Measurements from ENCODE around the gene AKAP7. TPM values are rescaled to one million over a fixed set of nuclear protein-coding genes. Genes with fewer than 3 reads are reported as not detected.

The AKAP7 gene
- total and polyA plus RNA-seq, 2 experiments from 2014 or later = 18.4 to 54.4 TPM

- Histone ChIP-seq H3K36me3 (replicated peaks; ENCODE audit: insufficient read depth, low read depth) (no peaks in the 10 kb centered on the region), H3K9me3 (ENCODE audit: low read depth) (no peaks in the 10 kb centered on the region), H3K4me2 (no peak overlapping the region), H3K27ac (no peak overlapping the region), H3K79me2 (no peaks in the 10 kb centered on the region), H2AFZ (no peak overlapping the region), H3K4me3 (no peak overlapping the region), H3K27me3 (no peaks in the 10 kb centered on the region), H3K9me2 (replicated peaks; ENCODE audit: insufficient read depth) (no peaks in the 10 kb centered on the region), H4K20me1 (ENCODE audit: insufficient read depth, poor library complexity, severe bottlenecking) (no peaks in the 10 kb centered on the region), H3K4me1 (ENCODE audit: insufficient read depth) (no peaks in the 10 kb centered on the region)
- WGBS (ENCODE audit: low lambda C conversion rate, missing lambda C conversion rate) = 64% methylated on average over 4 of the region's 4 CpGs
- no peak for DNase-seq (ENCODE audit: low spot score)
- no peak for TF ChIP-seq CTCF (IDR thresholded peaks at IDR 0.05; ENCODE audit: poor library complexity)
- TF ChIP-seq EZH2 (IDR thresholded peaks at IDR 0.05; ENCODE audit: borderline replicate concordance) = no peak
- no peak for TF ChIP-seq EZH2phosphoT487 (IDR thresholded peaks at IDR 0.05; ENCODE audit: low read depth, severe bottlenecking, unreplicated experiment)
These were observed 4.3 kb downstream of the AKAP7 start for GRCh38 chr6:131139599-131139998.

- WGBS (ENCODE audit: low lambda C conversion rate, missing lambda C conversion rate) = 98% methylated on average over 3 of the region's 3 CpGs
- no peak overlapping the region for H3K4me2 ChIP-seq
- H3K4me1 ChIP-seq (ENCODE audit: insufficient read depth) = no peaks in the 10 kb centered on the region
- no peak for DNase-seq (ENCODE audit: low spot score)
- no peaks in the 10 kb centered on the region for H3K27me3 ChIP-seq
- no peak overlapping the region for H2AFZ ChIP-seq
- H3K4me3 ChIP-seq = no peak overlapping the region
- TF ChIP-seq EZH2phosphoT487 (IDR thresholded peaks at IDR 0.05; ENCODE audit: low read depth, severe bottlenecking, unreplicated experiment) = no peak
- TF ChIP-seq EZH2 (IDR thresholded peaks at IDR 0.05; ENCODE audit: borderline replicate concordance) = no peak
- no peak for TF ChIP-seq CTCF (IDR thresholded peaks at IDR 0.05; ENCODE audit: poor library complexity)
- H3K36me3 ChIP-seq (replicated peaks; ENCODE audit: insufficient read depth, low read depth) = no peaks in the 10 kb centered on the region
- H3K9me2 ChIP-seq (replicated peaks; ENCODE audit: insufficient read depth) = no peaks in the 10 kb centered on the region
- no peaks in the 10 kb centered on the region for H3K9me3 ChIP-seq (ENCODE audit: low read depth)
- H3K79me2 ChIP-seq = no peaks in the 10 kb centered on the region
- no peaks in the 10 kb centered on the region for H4K20me1 ChIP-seq (ENCODE audit: insufficient read depth, poor library complexity, severe bottlenecking)
- H3K27ac ChIP-seq = no peak overlapping the region
These were observed 8.1 kb downstream of the AKAP7 start for GRCh38 chr6:131143319-131143718.

GRCh38 chr6:131146865-131147264 lies 11.6 kb downstream of the AKAP7 start:
- Histone ChIP-seq H2AFZ (no peak overlapping the region), H3K4me2 (no peak overlapping the region), H3K79me2 (no peaks in the 10 kb centered on the region), H4K20me1 (ENCODE audit: insufficient read depth, poor library complexity, severe bottlenecking) (no peaks in the 10 kb centered on the region), H3K9me3 (ENCODE audit: low read depth) (no peaks in the 10 kb centered on the region), H3K27ac (no peak overlapping the region), H3K36me3 (replicated peaks; ENCODE audit: insufficient read depth, low read depth) (no peaks in the 10 kb centered on the region), H3K27me3 (no peaks in the 10 kb centered on the region), H3K4me1 (ENCODE audit: insufficient read depth) (no peaks in the 10 kb centered on the region), H3K9me2 (replicated peaks; ENCODE audit: insufficient read depth) (no peaks in the 10 kb centered on the region), H3K4me3 (no peak overlapping the region)
- 83% methylated on average over 2 of the region's 2 CpGs for WGBS (ENCODE audit: low lambda C conversion rate, missing lambda C conversion rate)
- DNase-seq (ENCODE audit: low spot score) = no peak
- no peak for TF ChIP-seq CTCF (IDR thresholded peaks at IDR 0.05; ENCODE audit: poor library complexity)
- TF ChIP-seq EZH2phosphoT487 (IDR thresholded peaks at IDR 0.05; ENCODE audit: low read depth, severe bottlenecking, unreplicated experiment) = no peak
- no peak for TF ChIP-seq EZH2 (IDR thresholded peaks at IDR 0.05; ENCODE audit: borderline replicate concordance)

GRCh38 chr6:131156411-131156810 lies 21.1 kb downstream of the AKAP7 start:
- Histone ChIP-seq H3K27ac (no peak overlapping the region), H3K4me2 (no peak overlapping the region), H3K9me3 (ENCODE audit: low read depth) (no peaks in the 10 kb centered on the region), H3K79me2 (no peaks in the 10 kb centered on the region), H4K20me1 (ENCODE audit: insufficient read depth, poor library complexity, severe bottlenecking) (no peaks in the 10 kb centered on the region), H3K9me2 (replicated peaks; ENCODE audit: insufficient read depth) (no peaks in the 10 kb centered on the region), H3K4me1 (ENCODE audit: insufficient read depth) (no peaks in the 10 kb centered on the region), H3K27me3 (no peaks in the 10 kb centered on the region), H2AFZ (no peak overlapping the region), H3K4me3 (no peak overlapping the region), H3K36me3 (replicated peaks; ENCODE audit: insufficient read depth, low read depth) (no peaks in the 10 kb centered on the region)
- TF ChIP-seq EZH2 (IDR thresholded peaks at IDR 0.05; ENCODE audit: borderline replicate concordance) (no peak), EZH2phosphoT487 (IDR thresholded peaks at IDR 0.05; ENCODE audit: low read depth, severe bottlenecking, unreplicated experiment) (no peak), CTCF (IDR thresholded peaks at IDR 0.05; ENCODE audit: poor library complexity) (no peak)
- no peak for DNase-seq (ENCODE audit: low spot score)
- WGBS (ENCODE audit: low lambda C conversion rate, missing lambda C conversion rate) = 100% methylated on average over 2 of the region's 2 CpGs
